Measurements from ENCODE around the gene ME2. TPM values are rescaled to one million over a fixed set of nuclear protein-coding genes. Genes with fewer than 3 reads are reported as not detected.

Gene ME2
- total and polyA plus RNA-seq, 2 of the 8 experiments (the other 6 are each of a cell fraction or from before 2014, with no cell fraction given) = 54.7 to 66.9 TPM

DNA sequence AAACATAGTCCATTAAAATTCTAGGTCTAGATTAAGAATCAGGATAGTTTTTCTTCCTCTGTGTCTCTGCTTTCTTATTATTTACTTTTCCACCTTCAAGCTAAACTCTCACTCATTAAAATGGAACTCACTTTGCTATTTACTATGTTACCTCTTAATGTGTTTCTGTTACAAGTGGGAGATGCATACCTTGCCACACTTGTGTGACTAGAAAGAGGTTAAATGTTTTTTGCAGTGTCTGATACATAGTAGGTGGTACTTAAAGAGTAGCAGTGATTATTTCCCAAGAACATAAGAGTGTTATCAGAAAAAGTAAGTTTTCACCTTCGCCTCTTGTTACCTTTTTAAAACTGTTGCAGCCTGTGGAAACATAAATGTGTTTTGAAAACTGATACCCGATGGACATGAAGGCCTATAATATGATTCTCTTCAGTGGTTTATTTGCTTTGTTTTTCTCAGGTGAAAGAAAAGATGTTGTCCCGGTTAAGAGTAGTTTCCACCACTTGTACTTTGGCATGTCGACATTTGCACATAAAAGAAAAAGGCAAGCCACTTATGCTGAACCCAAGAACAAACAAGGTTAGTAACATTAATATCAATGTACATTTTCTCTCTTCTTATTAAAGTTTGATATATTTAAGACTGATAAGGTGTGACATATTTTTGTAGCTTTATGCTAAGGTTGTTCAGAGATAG lies 16.6 kb downstream of the ME2 start (continued):
- TF ChIP-seq, protein P1, sequence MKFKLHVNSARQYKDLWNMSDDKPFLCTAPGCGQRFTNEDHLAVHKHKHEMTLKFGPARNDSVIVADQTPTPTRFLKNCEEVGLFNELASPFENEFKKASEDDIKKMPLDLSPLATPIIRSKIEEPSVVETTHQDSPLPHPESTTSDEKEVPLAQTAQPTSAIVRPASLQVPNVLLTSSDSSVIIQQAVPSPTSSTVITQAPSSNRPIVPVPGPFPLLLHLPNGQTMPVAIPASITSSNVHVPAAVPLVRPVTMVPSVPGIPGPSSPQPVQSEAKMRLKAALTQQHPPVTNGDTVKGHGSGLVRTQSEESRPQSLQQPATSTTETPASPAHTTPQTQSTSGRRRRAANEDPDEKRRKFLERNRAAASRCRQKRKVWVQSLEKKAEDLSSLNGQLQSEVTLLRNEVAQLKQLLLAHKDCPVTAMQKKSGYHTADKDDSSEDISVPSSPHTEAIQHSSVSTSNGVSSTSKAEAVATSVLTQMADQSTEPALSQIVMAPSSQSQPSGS (IDR thresholded peaks at IDR 0.05; ENCODE audit: low read length) = no peak
- no peak for TF ChIP-seq TCF12 (IDR thresholded peaks at IDR 0.05; ENCODE audit: low read depth, low read length)
- TF ChIP-seq CEBPB (IDR thresholded peaks at IDR 0.05; ENCODE audit: low read depth, low read length) = no peak
- TF ChIP-seq KDM1A (IDR thresholded peaks at IDR 0.05; ENCODE audit: borderline replicate concordance, low read length) = no peak
- TF ChIP-seq NANOG (IDR thresholded peaks at IDR 0.05; ENCODE audit: insufficient read depth, low read depth, low read length, poor library complexity, severe bottlenecking) = no peak
- TF ChIP-seq ASH2L (IDR thresholded peaks at IDR 0.05; ENCODE audit: low read length) = no peak
- TF ChIP-seq RXRA (IDR thresholded peaks at IDR 0.05; ENCODE audit: insufficient read depth, low read depth, low read length) = no peak

All from H1 (cell line).